Pancreas (tissue), 10 donors: ENCODE data around the gene SPDYE4. TPM values are rescaled to one million over a fixed set of nuclear protein-coding genes. Genes with fewer than 3 reads are reported as not detected.

Experiments used
- ATAC-seq, 4 donors: fragments of 200-7000 bp; cut with Tn5 transposase; one replicate each; pipeline versions ENCODE4 v1.8.0 to v1.9.1; 2020; ENCODE audit warnings: mild to moderate bottlenecking in 4 of 4, moderate library complexity in 4 of 4
- DNase-seq, 6 donors: peaks; one replicate each; pipeline ENCODE4 v3.0.0-alpha.2; 2020
- FAIRE-seq: peaks from 2 replicates; lab custom pipeline; 2012; peaks lifted over from hg19 to GRCh38; lab: Jason Lieb, UNC
- H3K27ac ChIP-seq, 4 donors: fragments of 200-600 bp; sonication (generic); 1 replicate in 3 of 4; 2 replicates in 1 of 4; pipeline versions ENCODE4 v1.5.0 to v1.8.0; 2020
- H3K27me3 ChIP-seq, 4 donors: fragments of 200-600 bp; one replicate each; pipeline ENCODE4 v1.8.0; 2021
- H3K36me3 ChIP-seq, 3 donors: fragments of 200-600 bp; sonication (generic) in 1 of 3; one replicate each; pipeline versions ENCODE4 v1.5.0 to v1.8.0; 2020 to 2021
- H3K4me1 ChIP-seq, 3 donors: fragments of 200-600 bp; one replicate each; pipeline ENCODE4 v1.8.0; 2021
- H3K4me3 ChIP-seq, 4 donors: fragments of 200-600 bp; sonication (generic) in 2 of 4; one replicate each; pipeline versions ENCODE4 v1.5.0 to v1.8.0; 2020 to 2021
- H3K9me3 ChIP-seq, 4 donors: fragments of 200-600 bp; one replicate each; pipeline ENCODE4 v1.8.0; 2021
- CTCF ChIP-seq, 4 donors: fragments of 200-600 bp; sonication (generic) in 3 of 4; IDR thresholded peaks; one replicate each; pipeline versions ENCODE4 v1.5.0 to v1.8.0; 2021; ENCODE audit warnings: antibody characterized with exemption in 4 of 4
- WGBS, 2 donors: extraction: QIAGEN DNeasy Blood & Tissue Kit; methylation state at CpG; one replicate each; pipeline ENCODE4 v1.1.7; 2013; 5-methylcytosine and 5-hydroxymethylcytosine counted together
- intact Hi-C, 3 donors: fragments of 100-400 bp; cut with DNase I; formaldehyde crosslinking; loops; one replicate each; pipeline versions ENCODE4 v1.11.1 to v1.14.2; 2022
- polyA plus RNA-seq, 2 donors: library from polyadenylated mRNA; stranded (reverse); fragments of 200-250 nt; gene quantifications; one replicate each; pipeline ENCODE4 v1.2.3, GENCODE V29; 2013
- total RNA-seq, 6 donors: library from RNA; stranded (reverse); fragmentation: NEBNext Ultra II Directional in 4 of 6; extraction: Animal tissue kit (Norgen Biotek cat#: 25700) in 4 of 6; gene quantifications; one replicate each; pipeline versions ENCODE4 v1.2.1 to v1.2.4, GENCODE V29; 2021 to 2023
- donor health status: healthy with polysubstance abuse.
- donor health status: DM: no; HTN: no; CAD: no; lungs with moderate emphysema.
- donor health status: DM: no; HTN: no; CAD: no.
- donor health status: control.
- donor health status: control.
- donor health status: Bipolar disorder and iron deficiency.
- donor health status: DM: yes; HTN: yes; CAD: no.
- donor health status: DM: no; HTN: no; CAD: no.
- donor health status: DM: no; HTN: no; CAD: no.
- donor health status: DM: yes; HTN: yes; CAD: no.

Gene SPDYE4
- total and polyA plus RNA-seq, 8 donors = 0.28 TPM; not detected in 7

DNA sequence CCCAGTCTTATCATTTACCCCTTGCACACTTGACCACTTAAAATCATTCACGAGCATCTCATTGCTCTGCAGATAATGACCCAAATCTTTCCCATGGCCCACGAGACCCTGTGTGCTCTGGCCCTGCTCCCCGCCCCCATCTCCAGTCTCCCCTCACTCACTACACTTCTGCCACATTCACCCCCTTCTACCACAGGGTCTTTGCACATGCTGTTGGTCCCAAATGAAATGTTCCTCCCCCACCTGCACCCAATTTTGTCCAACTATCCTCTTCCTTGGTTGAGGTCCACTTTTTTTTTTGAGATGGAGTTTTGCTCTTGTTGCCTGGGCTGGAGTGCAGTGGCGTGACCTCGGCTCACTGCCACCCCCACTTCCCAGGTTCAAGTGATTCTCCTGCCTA is 52.9 kb downstream of the SPDYE4 start:
- Histone ChIP-seq H3K4me3 (no peak overlapping the region), H3K9me3 (no peaks in the 10 kb centered on the region), H3K4me1 (no peaks in the 10 kb centered on the region), H3K27me3 (no peaks in the 10 kb centered on the region), H3K36me3 (no peaks in the 10 kb centered on the region), H3K27ac (no peak overlapping the region)
- TF ChIP-seq CTCF (IDR thresholded peaks at IDR 0.05) = no peak
- intact Hi-C loops = no loop called here
- WGBS, 2 donors = 80 to 86% methylated on average over 5 of the region's 5 CpGs
- ATAC-seq = no peak
- DNase-seq = no peak
- FAIRE-seq = no peak

- TF ChIP-seq CTCF (IDR thresholded peaks at IDR 0.05) = no peak
- 61 to 74% methylated on average over 7 of the region's 7 CpGs for WGBS, 2 donors
- H3K27ac ChIP-seq = no peak overlapping the region
These were observed 55.3 kb downstream of the SPDYE4 start for GRCh38 chr17:8703001-8703400.

GRCh38 chr17:8701754-8702153 is 56.6 kb downstream of the SPDYE4 start:
- no peaks in the 10 kb centered on the region for H3K4me1 ChIP-seq
- FAIRE-seq (no peak), DNase-seq (no peak), ATAC-seq (no peak)
- intact Hi-C loops = no loop called here
- 70 to 81% methylated on average over 4 of the region's 4 CpGs for WGBS, 2 donors
- H3K9me3 ChIP-seq = no peaks in the 10 kb centered on the region
- H3K27ac ChIP-seq = no peak overlapping the region
- no peak overlapping the region for H3K4me3 ChIP-seq
- no peaks in the 10 kb centered on the region for H3K27me3 ChIP-seq
- no peaks in the 10 kb centered on the region for H3K36me3 ChIP-seq
- TF ChIP-seq CTCF (IDR thresholded peaks at IDR 0.05) = no peak

More at GRCh38 chr17:8703001-8703400, 55.3 kb downstream of the SPDYE4 start:
- no peaks in the 10 kb centered on the region for H3K36me3 ChIP-seq
- ATAC-seq (no peak), DNase-seq (no peak), FAIRE-seq (no peak)
- H3K4me3 ChIP-seq = no peak overlapping the region
- H3K4me1 ChIP-seq = no peaks in the 10 kb centered on the region
- no peaks in the 10 kb centered on the region for H3K27me3 ChIP-seq
- H3K9me3 ChIP-seq = no peaks in the 10 kb centered on the region
- intact Hi-C loops = no loop called here

DNA sequence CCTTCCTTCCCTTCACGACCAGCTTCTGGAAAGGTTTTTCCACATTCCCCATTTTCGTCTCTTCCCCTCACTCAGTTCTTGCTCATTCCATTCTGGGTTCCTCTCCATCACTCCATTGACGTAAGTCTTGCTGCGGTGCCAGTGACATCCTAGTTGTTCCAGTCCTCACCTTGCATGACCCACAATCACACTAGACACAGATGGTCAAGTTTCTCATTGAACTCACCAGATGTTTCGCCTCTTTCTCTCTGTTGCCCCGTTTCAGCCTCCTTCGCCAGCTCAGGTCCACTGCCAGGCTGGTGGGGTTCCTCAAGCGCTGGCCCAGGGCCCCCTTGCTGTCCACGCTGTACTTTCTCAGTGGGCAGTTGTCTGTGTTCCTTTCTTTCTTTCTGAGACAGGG is 57.1 kb downstream of the SPDYE4 start:
- no peaks in the 10 kb centered on the region for H3K36me3 ChIP-seq
- H3K27ac ChIP-seq = no peak overlapping the region
- intact Hi-C loops = no loop called here
- no peak for DNase-seq
- no peaks in the 10 kb centered on the region for H3K4me1 ChIP-seq
- no peak for FAIRE-seq
- TF ChIP-seq CTCF (IDR thresholded peaks at IDR 0.05) = no peak
- 72 to 77% methylated on average over 9 of the region's 9 CpGs for WGBS, 2 donors
- H3K27me3 ChIP-seq = no peaks in the 10 kb centered on the region
- no peak overlapping the region for H3K4me3 ChIP-seq
- ATAC-seq = no peak
- H3K9me3 ChIP-seq = no peaks in the 10 kb centered on the region

Other genes starting within 250 kb of the SPDYE4 start
- 10 to 100 TPM in 5 of 6 donors, 1 to 10 TPM in 1; 7.6 to 28.0 (median 12.6) TPM for gene MYH10, start 127.8 kb downstream of the SPDYE4 start, total RNA-seq
- 10 to 100 TPM in 1 of 2 donors, 1 to 10 TPM in 1; 4.6 to 11.1 TPM for gene MYH10, start 127.8 kb downstream of the SPDYE4 start, polyA plus RNA-seq
- not detected for gene CCDC42, start 13.7 kb downstream of the SPDYE4 start, total RNA-seq
- under 1 TPM in 1 of 2 donors, not detected in 1; 0.07 TPM for gene CCDC42, start 13.7 kb downstream of the SPDYE4 start, polyA plus RNA-seq
- gene MFSD6L, start 40.8 kb upstream of the SPDYE4 start, total RNA-seq = 1 to 10 TPM; 3.9 to 7.7 (median 4.8) TPM
- gene MFSD6L, start 40.8 kb upstream of the SPDYE4 start, polyA plus RNA-seq = 1 to 10 TPM; 3.3 to 3.4 TPM
- gene PIK3R6, start 109.1 kb upstream of the SPDYE4 start, total RNA-seq = 1 to 10 TPM in 1 of 6 donors, under 1 TPM in 3, not detected in 2; 0.16 to 1.1 (median 0.39) TPM
- gene PIK3R6, start 109.1 kb upstream of the SPDYE4 start, polyA plus RNA-seq = under 1 TPM; 0.16 to 0.23 TPM
- gene PIK3R5, start 207.2 kb upstream of the SPDYE4 start, total RNA-seq = 1 to 10 TPM in 5 of 6 donors, under 1 TPM in 1; 0.69 to 6.8 (median 1.7) TPM
- 1 to 10 TPM in 1 of 2 donors, under 1 TPM in 1; 0.70 to 2.2 TPM for gene PIK3R5, start 207.2 kb upstream of the SPDYE4 start, polyA plus RNA-seq